Neuronal stem cell (in vitro differentiated cells): ENCODE results near the gene MINPP1.

ENCODE experiments used
- DNase-seq: peaks from one replicate; pipeline ENCODE4 v3.0.0-alpha.2; 2013; ENCODE audit warnings: low spot score
- H2AFZ ChIP-seq: one replicate; pipeline ENCODE4 v1.6.1; 2013; ENCODE audit warnings: mild to moderate bottlenecking, low read length, inconsistent platforms
- H2AK5ac ChIP-seq: 2 replicates; pipeline ENCODE4 v1.6.1; 2013; ENCODE audit warnings: low read depth, mild to moderate bottlenecking, inconsistent platforms, low read length, moderate library complexity, mixed read lengths
- H2BK120ac ChIP-seq: 2 replicates; pipeline ENCODE4 v1.6.1; 2013; ENCODE audit warnings: low read depth, mild to moderate bottlenecking, inconsistent platforms, low read length, moderate library complexity, mixed read lengths
- H2BK12ac ChIP-seq: one replicate; pipeline ENCODE4 v1.6.1; 2013; ENCODE audit warnings: low read length, inconsistent platforms
- H2BK15ac ChIP-seq: 2 replicates; pipeline ENCODE4 v1.6.1; 2013; ENCODE audit warnings: mild to moderate bottlenecking, low read length, inconsistent platforms, mixed read lengths
- H2BK5ac ChIP-seq: one replicate; pipeline ENCODE4 v1.6.1; 2013; ENCODE audit warnings: inconsistent platforms, mild to moderate bottlenecking, low read length, moderate library complexity
- H3K14ac ChIP-seq: one replicate; pipeline ENCODE4 v1.6.1; 2013; ENCODE audit warnings: low read length, inconsistent platforms
- H3K18ac ChIP-seq: 2 replicates; pipeline ENCODE4 v1.6.1; 2013; ENCODE audit warnings: low read length, inconsistent platforms
- H3K23ac ChIP-seq: 2 replicates; pipeline ENCODE4 v1.6.1; 2013; ENCODE audit warnings: low read depth, mild to moderate bottlenecking, mixed read lengths, low read length, inconsistent platforms; ENCODE audit not compliant: poor library complexity
- H3K27ac ChIP-seq: replicated peaks from 3 replicates; pipeline ENCODE4 v1.5.1; 2013; ENCODE audit warnings: low read length, inconsistent platforms
- H3K27me3 ChIP-seq, 3 experiments: 2 replicates each; pipeline ENCODE4 v1.6.1; 2013; ENCODE audit warnings: low read length in 3 of 3, mild to moderate bottlenecking in 2 of 3, inconsistent platforms in 1 of 3, low read depth in 1 of 3, mixed read lengths in 1 of 3, moderate library complexity in 1 of 3; ENCODE audit not compliant: control insufficient read depth in 3 of 3, insufficient read depth in 3 of 3
- H3K36me3 ChIP-seq, 2 donors: replicated peaks in 1 of 2; 2 replicates each; pipeline ENCODE4 v1.6.1; 2013; ENCODE audit warnings: low read length in 2 of 2; ENCODE audit not compliant: control insufficient read depth in 2 of 2, insufficient read depth in 2 of 2
- H3K4ac ChIP-seq: 2 replicates; pipeline ENCODE4 v1.6.1; 2013; ENCODE audit warnings: inconsistent platforms, mild to moderate bottlenecking, low read length, moderate library complexity
- H3K4me1 ChIP-seq, 2 donors: 1 replicate in 1 of 2; 2 replicates in 1 of 2; pipeline ENCODE4 v1.6.1; 2013; ENCODE audit warnings: low read length in 2 of 2, low read depth in 1 of 2; ENCODE audit not compliant: control insufficient read depth in 2 of 2, insufficient read depth in 1 of 2
- H3K4me2 ChIP-seq: one replicate; pipeline ENCODE4 v1.6.1; 2013; ENCODE audit warnings: mild to moderate bottlenecking, low read length, inconsistent platforms; ENCODE audit not compliant: insufficient read depth, poor library complexity, severe bottlenecking
- H3K4me3 ChIP-seq, 2 donors: 2 replicates each; pipeline ENCODE4 v1.5.1; 2013; ENCODE audit warnings: low read length in 2 of 2, mild to moderate bottlenecking in 2 of 2, inconsistent platforms in 1 of 2, moderate library complexity in 1 of 2
- H3K79me1 ChIP-seq: one replicate; pipeline ENCODE4 v1.6.1; 2013; ENCODE audit warnings: low read depth, mild to moderate bottlenecking, inconsistent platforms, low read length, moderate library complexity
- H3K9ac ChIP-seq: one replicate; pipeline ENCODE4 v1.6.1; 2013; ENCODE audit warnings: mild to moderate bottlenecking, low read depth, low read length, inconsistent platforms; ENCODE audit not compliant: poor library complexity
- H3K9me3 ChIP-seq, 2 donors: replicated peaks in 1 of 2; 2 replicates each; pipeline versions ENCODE3 to v1.6.1; 2013; ENCODE audit warnings: low read length in 2 of 2, mild to moderate bottlenecking in 2 of 2, inconsistent platforms in 1 of 2, low read depth in 1 of 2, mixed read lengths in 1 of 2, moderate library complexity in 1 of 2; ENCODE audit not compliant: control insufficient read depth in 2 of 2, insufficient read depth in 1 of 2
- H4K8ac ChIP-seq: one replicate; pipeline ENCODE4 v1.6.1; 2013; ENCODE audit warnings: low read depth, mild to moderate bottlenecking, inconsistent platforms, low read length, moderate library complexity
- H4K91ac ChIP-seq: one replicate; pipeline ENCODE4 v1.6.1; 2013; ENCODE audit warnings: low read length, low read depth, mild to moderate bottlenecking, inconsistent platforms; ENCODE audit not compliant: poor library complexity
- WGBS, 2 donors: extraction: QIAGEN DNeasy Blood & Tissue Kit; methylation state at CpG; one replicate each; pipeline ENCODE4 v1.1.7; 2013; ENCODE audit warnings: missing lambda C conversion rate in 2 of 2, mixed read lengths in 1 of 2; ENCODE audit not compliant: insufficient read length in 2 of 2, insufficient replicate concordance in 1 of 2; ENCODE audit errors: extremely low coverage in 2 of 2; 5-methylcytosine and 5-hydroxymethylcytosine counted together

Gene MINPP1

GRCh38 chr10:87503401-87503800 lies 1.3 kb upstream of the MINPP1 start:
- Histone ChIP-seq H3K27me3 (no peaks in the 10 kb centered on the region), H3K9me3 (no peaks in the 10 kb centered on the region), H3K14ac (no peak overlapping the region), H3K36me3 (peaks cover 0 to 6% of the 10 kb centered on the region in 2 donors), H2AFZ (no peak overlapping the region), H2AK5ac (no peak overlapping the region), H3K18ac (no peak overlapping the region), H4K91ac (no peak overlapping the region), H3K4me3 (peak overlapping the region in 1 of 2 donors; percentile 99), H2BK15ac (no peak overlapping the region), H3K9ac (no peak overlapping the region), H3K23ac (no peak overlapping the region), H4K8ac (no peak overlapping the region), H2BK12ac (no peak overlapping the region), H3K4ac (no peak overlapping the region), H3K4me2 (no peak overlapping the region), H3K79me1 (peaks cover 5% of the 10 kb centered on the region), H2BK5ac (no peak overlapping the region), H2BK120ac (no peak overlapping the region), H3K4me1 (peaks cover 2 to 15% of the 10 kb centered on the region in 2 donors), H3K27ac (no peak overlapping the region)
- no peak for DNase-seq
- no CpG with 5 or more reads among the region's 8 CpGs for WGBS, 2 donors

- H3K4me2 ChIP-seq, result peak overlapping the region; percentile 72
- no peak overlapping the region for H4K8ac ChIP-seq
- no peak overlapping the region for H3K27ac ChIP-seq
- no peak overlapping the region for H3K18ac ChIP-seq
- no peak overlapping the region for H2BK12ac ChIP-seq
- H3K23ac ChIP-seq, result no peak overlapping the region
- H3K4ac ChIP-seq, result no peak overlapping the region
- no peak overlapping the region for H4K91ac ChIP-seq
- DNase-seq, result no peak
- H3K14ac ChIP-seq, result no peak overlapping the region
- no peak overlapping the region for H2AK5ac ChIP-seq
- H3K79me1 ChIP-seq, result peaks cover 5% of the 10 kb centered on the region
- H3K4me3 ChIP-seq, result peak overlapping the region in 1 of 2 donors; percentile 99
- no peak overlapping the region for H3K9ac ChIP-seq
- H3K9me3 ChIP-seq, result no peaks in the 10 kb centered on the region
- no peak overlapping the region for H2BK5ac ChIP-seq
- H3K27me3 ChIP-seq, result no peaks in the 10 kb centered on the region
- peak overlapping the region; percentile 97 for H2AFZ ChIP-seq
- H2BK15ac ChIP-seq, result no peak overlapping the region
- peaks cover 0 to 11% of the 10 kb centered on the region in 2 donors for H3K36me3 ChIP-seq
- no CpG with 5 or more reads among the region's 6 CpGs for WGBS, 2 donors
- H3K4me1 ChIP-seq, result peaks cover 2 to 15% of the 10 kb centered on the region in 2 donors
- H2BK120ac ChIP-seq, result no peak overlapping the region
Measured at GRCh38 chr10:87503886-87504285, 807 bp upstream of the MINPP1 start.

DNA sequence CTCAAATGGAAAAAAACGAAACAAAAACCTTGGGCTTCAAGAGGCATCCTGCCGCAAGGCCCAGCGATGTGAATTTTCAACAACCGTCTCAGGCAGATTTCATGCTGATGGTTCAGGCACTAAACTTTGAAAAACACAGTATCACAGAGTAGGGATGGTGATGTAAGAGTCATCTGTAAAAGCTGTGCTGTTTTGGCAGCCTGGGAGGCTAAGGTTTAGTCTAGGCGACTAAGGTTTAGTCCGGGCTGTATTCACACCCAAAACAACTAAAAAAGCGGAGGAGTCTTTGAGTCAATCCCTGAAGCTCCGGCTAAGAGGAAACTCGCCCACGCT lies 420 bp upstream of the MINPP1 start:
- peak overlapping the region; percentile 97 for H2AFZ ChIP-seq
- peak overlapping the region; percentile 85 for H3K9ac ChIP-seq
- H2BK12ac ChIP-seq, result no peak overlapping the region
- peaks cover 0 to 15% of the 10 kb centered on the region in 2 donors for H3K36me3 ChIP-seq
- H2BK15ac ChIP-seq, result no peak overlapping the region
- peak overlapping the region; percentile 16 for H4K91ac ChIP-seq
- H3K4me2 ChIP-seq, result peak overlapping the region; percentile 72
- no peak overlapping the region for H2BK120ac ChIP-seq
- H4K8ac ChIP-seq, result peak overlapping the region; percentile 4
- no CpG with 5 or more reads among the region's 10 CpGs for WGBS, 2 donors
- H3K14ac ChIP-seq, result no peak overlapping the region
- no peaks in the 10 kb centered on the region for H3K9me3 ChIP-seq
- peak overlapping the region; percentile 88 for H3K18ac ChIP-seq
- peaks cover 2 to 15% of the 10 kb centered on the region in 2 donors for H3K4me1 ChIP-seq
- H2BK5ac ChIP-seq, result no peak overlapping the region
- peak overlapping the region; percentile 83 for H3K27ac ChIP-seq
- peaks cover 5% of the 10 kb centered on the region for H3K79me1 ChIP-seq
- H3K4me3 ChIP-seq, result peak overlapping the region; percentile 99
- H3K27me3 ChIP-seq, result no peaks in the 10 kb centered on the region
- peak overlapping the region; percentile 96 for H3K23ac ChIP-seq
- H2AK5ac ChIP-seq, result no peak overlapping the region
- DNase-seq, result no peak
- H3K4ac ChIP-seq, result no peak overlapping the region

DNA sequence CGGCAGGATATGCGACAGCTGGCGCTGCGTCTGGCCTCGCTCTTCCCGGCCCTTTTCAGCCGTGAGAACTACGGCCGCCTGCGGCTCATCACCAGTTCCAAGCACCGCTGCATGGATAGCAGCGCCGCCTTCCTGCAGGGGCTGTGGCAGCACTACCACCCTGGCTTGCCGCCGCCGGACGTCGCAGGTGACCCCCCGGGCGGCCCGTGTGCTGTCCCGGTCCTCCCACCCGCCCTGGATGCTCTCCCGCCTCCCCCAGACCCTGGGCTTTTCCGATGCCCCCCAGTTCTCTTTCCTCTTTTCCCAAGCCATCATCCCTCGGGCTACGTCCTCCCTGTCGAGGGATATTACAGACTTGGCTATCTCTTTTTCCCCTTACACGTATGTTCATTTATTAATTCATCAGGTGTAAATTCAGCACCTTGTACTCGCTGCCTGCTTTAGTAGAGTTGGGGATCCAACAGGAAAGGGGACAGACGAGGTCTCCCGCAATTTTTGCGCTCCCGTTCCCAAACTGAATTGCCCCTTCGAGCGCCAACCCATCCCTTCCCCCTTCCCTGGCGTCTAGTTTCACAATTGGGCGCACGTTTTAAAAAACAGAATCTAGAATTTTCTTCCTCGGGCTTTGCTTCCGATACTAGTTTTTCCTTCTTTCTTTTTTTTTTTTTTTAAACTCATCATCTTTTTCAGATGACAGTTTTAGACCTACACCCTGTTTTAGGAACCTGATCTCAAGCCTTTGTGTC lies 846 bp downstream of the MINPP1 start:
- H3K23ac ChIP-seq, result peak overlapping the region; percentile 96
- peak overlapping the region; percentile 99 for H3K4me3 ChIP-seq
- DNase-seq, result peak; percentile 35
- H3K18ac ChIP-seq, result peak overlapping the region; percentile 97
- H3K27ac ChIP-seq, result peak overlapping the region; percentile 55
- peaks cover 5% of the 10 kb centered on the region for H3K79me1 ChIP-seq
- no peak overlapping the region for H4K91ac ChIP-seq
- H3K9me3 ChIP-seq, result no peaks in the 10 kb centered on the region
- no peak overlapping the region for H2BK12ac ChIP-seq
- H2BK120ac ChIP-seq, result no peak overlapping the region
- peak overlapping the region; percentile 49 for H3K14ac ChIP-seq
- H2AK5ac ChIP-seq, result peak overlapping the region; percentile 93
- H3K36me3 ChIP-seq, result peaks cover 0 to 28% of the 10 kb centered on the region in 2 donors
- no peak overlapping the region for H4K8ac ChIP-seq
- H2AFZ ChIP-seq, result peak overlapping the region; percentile 97
- peak overlapping the region; percentile 96 for H3K9ac ChIP-seq
- peak overlapping the region; percentile 69 for H3K4me2 ChIP-seq
- peak overlapping the region; percentile 82 for H2BK15ac ChIP-seq
- H3K4me1 ChIP-seq, result peaks cover 2 to 15% of the 10 kb centered on the region in 2 donors
- no peak overlapping the region for H3K4ac ChIP-seq
- H3K27me3 ChIP-seq, result no peaks in the 10 kb centered on the region
- peak overlapping the region; percentile 42 for H2BK5ac ChIP-seq
- WGBS, 2 donors, result no CpG with 5 or more reads among the region's 41 CpGs
